ENCODE measurements around the gene ATP6AP2.
"Not testable (repeated sequence)": the region's sequence is repeated elsewhere in the genome, so short reads cannot be mapped to it uniquely, and the experiment has no call there.

GRCh38 chrX:40571164-40571563, 9.6 kb upstream of the ATP6AP2 start:
- TF ChIP-seq POLR2AphosphoS5 (IDR thresholded peaks at IDR 0.05; ENCODE audit: low read depth, low read length); JUND (IDR thresholded peaks at IDR 0.05); YY1 (IDR thresholded peaks at IDR 0.05; ENCODE audit: extremely low read depth, insufficient replicate concordance, low read depth, low read length); POLR2A (IDR thresholded peaks at IDR 0.05; ENCODE audit: borderline replicate concordance, extremely low read depth, insufficient read depth, insufficient read length); REST (IDR thresholded peaks at IDR 0.05; ENCODE audit: low read depth); CEBPB (IDR thresholded peaks at IDR 0.05; ENCODE audit: low read depth); SIN3A (IDR thresholded peaks at IDR 0.05; ENCODE audit: low read depth); EZH2 (IDR thresholded peaks at IDR 0.05); EZH2phosphoT487 (IDR thresholded peaks at IDR 0.05; ENCODE audit: borderline replicate concordance); ATF3 (IDR thresholded peaks at IDR 0.05); SP1 (IDR thresholded peaks at IDR 0.05; ENCODE audit: low read depth): not testable (repeated sequence)
- TF ChIP-seq, protein P1, sequence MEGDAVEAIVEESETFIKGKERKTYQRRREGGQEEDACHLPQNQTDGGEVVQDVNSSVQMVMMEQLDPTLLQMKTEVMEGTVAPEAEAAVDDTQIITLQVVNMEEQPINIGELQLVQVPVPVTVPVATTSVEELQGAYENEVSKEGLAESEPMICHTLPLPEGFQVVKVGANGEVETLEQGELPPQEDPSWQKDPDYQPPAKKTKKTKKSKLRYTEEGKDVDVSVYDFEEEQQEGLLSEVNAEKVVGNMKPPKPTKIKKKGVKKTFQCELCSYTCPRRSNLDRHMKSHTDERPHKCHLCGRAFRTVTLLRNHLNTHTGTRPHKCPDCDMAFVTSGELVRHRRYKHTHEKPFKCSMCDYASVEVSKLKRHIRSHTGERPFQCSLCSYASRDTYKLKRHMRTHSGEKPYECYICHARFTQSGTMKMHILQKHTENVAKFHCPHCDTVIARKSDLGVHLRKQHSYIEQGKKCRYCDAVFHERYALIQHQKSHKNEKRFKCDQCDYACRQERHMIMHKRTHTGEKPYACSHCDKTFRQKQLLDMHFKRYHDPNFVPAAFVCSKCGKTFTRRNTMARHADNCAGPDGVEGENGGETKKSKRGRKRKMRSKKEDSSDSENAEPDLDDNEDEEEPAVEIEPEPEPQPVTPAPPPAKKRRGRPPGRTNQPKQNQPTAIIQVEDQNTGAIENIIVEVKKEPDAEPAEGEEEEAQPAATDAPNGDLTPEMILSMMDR (IDR thresholded peaks at IDR 0.05 in 2 of 3, conservative IDR thresholded peaks at IDR 0.05 in 1 of 3; ENCODE audit: borderline replicate concordance in 1 of 3, insufficient read depth in 1 of 3, low read depth in 2 of 3, low read length in 2 of 3), result not testable (repeated sequence)

Measured in HCT116 (cell line).